GM19324 (cell line): Measurements from ENCODE around the gene TFF1.

ENCODE experiments used
- ATAC-seq: cut with Tn5 transposase; IDR thresholded peaks from one replicate; pipeline ENCODE4 v1.9.1; 2021; ENCODE audit warnings: mild to moderate bottlenecking, moderate library complexity; ENCODE audit not compliant: unreplicated experiment, low FRiP score

The TFF1 gene

DNA sequence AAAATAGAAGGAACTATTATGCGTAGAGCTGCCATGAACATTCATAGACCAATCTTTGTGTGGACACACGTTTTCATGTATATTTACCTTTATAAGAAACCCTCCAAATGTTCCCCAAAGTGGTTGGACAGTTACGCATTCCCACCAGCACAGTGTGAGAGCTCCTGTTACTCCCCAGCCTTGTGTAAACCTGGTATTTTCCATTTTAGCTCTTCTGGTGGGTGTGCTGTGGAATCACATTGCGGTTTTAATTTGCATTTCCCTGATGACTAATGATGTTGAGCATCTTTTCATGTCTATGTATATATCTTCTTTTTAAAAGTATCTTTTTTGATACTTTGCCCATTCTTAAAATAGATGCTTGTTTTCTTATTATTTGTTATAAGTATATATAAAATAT, 34.2 kb upstream of the TFF1 start:
- ATAC-seq = no peak

DNA sequence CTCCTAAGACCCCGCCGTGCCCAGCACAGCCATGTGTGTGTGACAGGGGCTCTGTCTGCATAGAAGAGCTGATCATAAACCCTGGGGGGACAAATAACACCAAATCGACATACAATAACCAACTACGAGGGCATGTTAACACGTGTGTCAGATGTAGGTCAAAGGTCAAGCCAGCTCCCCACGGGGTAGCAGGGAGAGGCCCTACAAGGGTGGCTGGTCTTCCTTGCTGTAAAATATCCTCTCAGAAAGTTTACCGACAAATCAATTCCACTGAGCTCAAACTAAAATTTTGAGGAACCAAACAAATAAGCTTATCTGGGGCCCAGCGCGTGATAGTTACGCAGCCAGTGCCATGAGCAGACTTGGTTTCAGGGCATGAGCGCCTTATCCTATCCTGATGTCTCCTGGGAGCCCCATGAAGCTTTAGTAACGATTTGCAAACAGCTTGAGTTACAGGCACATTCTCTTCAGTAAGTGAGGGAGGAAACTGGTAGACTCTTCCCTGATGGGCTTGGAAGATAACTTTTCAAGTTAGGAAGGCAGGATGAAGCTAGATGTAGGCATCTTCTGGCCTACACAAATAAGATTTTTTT, 32.2 kb upstream of the TFF1 start:
- no peak for ATAC-seq

DNA sequence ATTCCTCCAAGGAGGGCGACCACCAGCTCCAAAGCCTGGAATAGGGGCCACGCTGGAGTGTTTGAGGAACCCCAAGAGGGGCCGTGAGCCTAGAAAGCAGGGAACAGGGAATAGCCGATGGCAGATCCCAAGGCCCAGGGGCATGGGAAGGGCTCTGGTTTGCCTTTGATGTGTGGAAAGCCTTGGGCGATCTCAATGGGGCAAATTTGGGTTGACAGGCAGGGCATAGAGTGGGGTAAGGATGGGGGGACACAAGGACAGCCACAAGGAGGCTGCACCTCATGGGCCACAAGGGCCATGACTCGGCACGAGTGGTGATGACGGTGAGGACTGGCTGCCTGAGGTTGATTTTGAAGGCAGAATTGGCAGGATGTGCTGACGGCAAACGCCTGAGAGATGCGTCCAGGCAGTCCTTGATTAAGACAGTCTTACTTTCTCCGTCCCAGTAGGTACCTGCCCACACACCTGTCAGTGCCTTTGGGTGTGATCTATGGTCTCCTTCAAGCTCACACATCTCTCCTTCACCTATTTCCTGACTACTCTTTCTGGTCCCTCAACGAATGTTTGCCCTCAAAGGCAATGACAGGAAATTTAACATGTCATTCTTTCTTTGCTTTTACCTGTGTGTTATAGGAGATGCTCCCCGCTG, 31.5 kb upstream of the TFF1 start:
- ATAC-seq = no peak

GRCh38 chr21:42396799-42397745, 30.7 kb upstream of the TFF1 start:
- ATAC-seq = no peak

DNA sequence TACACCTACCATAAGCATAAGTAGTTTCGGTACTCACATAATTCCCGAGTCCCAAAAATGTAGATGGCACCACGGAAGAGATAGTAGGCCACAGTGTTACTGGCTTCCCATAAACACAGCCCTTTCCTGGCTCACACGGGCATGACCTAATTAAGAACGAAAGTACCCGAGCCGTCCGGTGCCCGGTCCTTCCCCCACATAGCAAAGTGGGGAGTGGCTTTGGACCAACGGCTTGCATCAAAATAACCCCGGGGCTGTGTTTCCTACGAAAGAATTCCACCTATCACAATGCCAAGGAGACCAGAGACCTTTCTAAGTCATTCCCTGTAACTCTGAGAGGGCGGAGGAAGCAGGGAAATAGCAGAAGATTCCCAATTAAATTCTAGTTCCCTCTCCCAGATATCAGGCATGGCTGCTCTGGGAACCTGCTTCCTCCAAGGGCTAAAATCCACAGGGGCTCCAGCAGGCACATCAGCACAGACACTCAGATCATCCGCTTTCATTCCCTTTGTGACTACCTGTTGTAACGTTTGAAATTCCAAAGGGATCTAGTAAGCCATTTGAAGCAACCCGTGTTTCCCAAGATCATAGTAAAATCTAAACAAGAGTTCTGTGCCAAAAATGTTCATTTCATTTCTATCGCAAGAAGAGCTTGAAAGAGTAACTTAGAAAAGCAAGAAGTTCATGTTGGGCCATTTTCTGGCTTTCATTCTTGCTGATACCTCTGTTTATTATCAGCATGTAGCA, 29.7 kb upstream of the TFF1 start, which contains the start of gene TMPRSS3:
Gene TMPRSS3 (minus strand): TSS at position 148 of the 747 bp plus-strand sequence. CDS start 635 bp downstream, outside the sequence.
- ATAC-seq = no peak

DNA sequence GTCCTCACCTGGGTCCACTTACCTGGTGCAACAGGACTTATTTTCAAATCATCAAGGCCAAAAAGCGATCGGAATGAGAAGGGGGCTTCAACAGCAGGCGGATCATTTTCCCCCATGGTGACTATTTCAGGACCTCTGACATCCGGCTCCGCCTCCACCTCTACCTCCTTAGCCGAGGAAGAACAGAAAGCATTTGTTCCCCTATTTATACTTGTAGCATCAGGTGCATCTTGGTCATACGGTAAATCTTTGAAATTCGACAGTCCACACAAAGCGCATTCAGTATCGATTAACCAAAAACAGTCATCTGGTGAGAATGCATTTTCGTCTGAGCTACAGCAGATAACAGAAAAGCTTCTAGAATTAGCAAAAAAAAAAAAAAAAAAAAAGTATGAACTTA, 29.0 kb upstream of the TFF1 start:
- no peak for ATAC-seq

DNA sequence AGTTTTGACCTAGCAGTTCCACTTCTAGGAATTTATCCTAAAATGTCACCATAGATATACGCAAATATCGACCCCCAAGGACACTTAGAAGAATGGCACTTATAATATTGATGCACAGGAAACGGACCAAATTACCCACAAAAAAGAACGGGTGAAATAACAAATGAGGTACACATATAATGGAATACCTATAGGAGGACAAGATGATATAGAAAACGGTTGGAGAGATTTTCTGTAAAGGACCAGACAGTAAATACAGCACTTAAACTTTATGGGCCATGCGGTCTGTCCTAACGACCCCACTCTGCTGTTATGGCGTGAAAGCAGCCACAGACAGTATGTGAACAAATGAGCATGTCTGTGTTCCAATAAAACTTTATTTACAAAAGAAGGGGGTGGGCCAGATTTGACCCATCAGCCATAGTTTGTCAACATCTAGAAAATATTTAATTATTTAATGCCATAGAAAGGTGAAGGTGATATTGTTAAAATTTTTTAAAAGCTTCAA, 27.2 kb upstream of the TFF1 start:
- no peak for ATAC-seq

DNA sequence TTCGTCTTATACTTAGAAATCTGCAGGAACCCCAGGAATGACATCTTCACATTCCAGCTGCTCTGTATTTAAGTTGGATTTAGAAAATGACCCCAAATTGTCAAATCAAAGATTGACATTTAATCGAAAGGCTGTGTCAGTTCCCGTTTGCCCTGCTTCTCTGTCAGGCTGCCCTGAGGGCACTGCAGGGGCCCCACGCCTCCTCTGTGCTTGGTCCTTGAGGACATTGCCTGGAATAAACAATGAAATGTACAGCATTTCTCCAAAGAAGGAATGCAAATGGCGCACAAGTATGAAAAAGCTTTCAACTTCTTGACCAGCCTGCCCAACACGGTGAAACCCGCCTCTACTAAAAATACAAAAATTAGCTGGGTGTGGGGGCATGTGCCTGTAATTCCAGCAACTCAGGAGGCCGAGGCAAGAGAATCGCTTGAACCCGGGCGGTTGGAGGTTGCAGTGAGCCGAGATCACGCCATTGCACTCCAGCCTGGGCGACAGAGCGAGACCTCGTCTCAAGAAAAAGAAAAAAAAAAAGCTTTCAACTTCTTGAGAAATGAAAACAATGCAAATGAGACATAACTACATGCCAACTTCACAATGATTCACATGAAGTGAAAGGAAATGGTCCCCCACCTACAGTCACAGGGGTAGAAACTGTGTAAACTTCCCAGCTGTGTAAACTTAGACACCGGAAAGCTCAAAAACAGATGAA, 26.6 kb upstream of the TFF1 start:
- ATAC-seq = no peak

- no peak for ATAC-seq
These were observed 25.0 kb upstream of the TFF1 start for GRCh38 chr21:42391297-42391696.

GRCh38 chr21:42390696-42391095, 24.4 kb upstream of the TFF1 start:
- ATAC-seq = no peak

- ATAC-seq = no peak
These were observed 23.9 kb upstream of the TFF1 start for GRCh38 chr21:42390193-42390592.

DNA sequence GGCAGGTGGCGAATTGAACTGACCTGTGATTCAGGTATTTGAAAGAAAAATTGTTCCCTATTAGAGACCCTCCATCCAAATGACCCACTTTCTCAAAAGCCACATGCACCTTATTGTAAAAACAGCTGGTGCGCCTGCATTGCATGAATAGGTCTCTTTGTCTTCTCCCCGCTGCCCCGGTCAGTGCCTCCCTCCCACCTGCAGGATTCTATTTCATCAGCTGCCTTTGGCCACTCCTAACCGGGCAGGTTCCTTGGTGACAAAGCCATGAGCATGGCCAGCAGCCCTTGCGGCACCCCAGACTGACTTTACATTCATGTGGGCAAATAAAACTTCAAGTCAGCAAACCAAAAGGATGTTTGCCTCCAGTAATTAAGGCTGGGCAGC, 23.1 kb upstream of the TFF1 start:
- ATAC-seq = no peak

DNA sequence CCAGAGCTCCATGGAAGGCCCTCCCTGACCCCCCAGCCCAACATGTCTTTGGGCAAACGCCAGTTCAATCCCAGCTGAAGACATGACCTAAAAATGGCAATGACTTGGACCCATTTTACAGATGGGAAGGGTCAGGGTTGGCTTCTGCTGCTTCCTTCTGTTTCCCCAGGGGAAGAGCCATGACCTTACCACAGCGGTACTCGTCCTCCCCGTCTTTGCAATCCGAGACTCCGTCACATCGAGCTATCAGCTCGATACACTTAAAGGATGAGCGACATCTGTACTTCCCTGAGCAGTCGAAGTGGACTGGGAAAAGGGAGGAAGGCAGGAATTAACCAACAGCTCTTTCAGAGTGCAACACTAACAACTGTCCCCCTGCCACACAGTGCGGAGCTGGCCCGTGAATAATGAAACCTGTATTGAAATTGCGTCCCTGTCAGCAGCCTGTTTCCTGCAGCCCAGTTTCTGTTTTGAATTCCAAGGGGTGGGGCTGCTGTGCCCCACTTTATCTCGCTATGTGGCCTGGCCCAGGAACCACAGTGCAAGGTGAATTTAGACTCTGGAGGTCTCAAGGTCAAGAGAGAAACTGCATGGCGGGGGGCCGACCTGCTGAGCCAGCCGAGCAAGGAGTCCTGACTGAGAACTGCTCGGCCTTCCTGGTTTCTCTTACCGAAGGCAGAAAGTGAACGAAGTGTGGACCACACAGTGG, 22.6 kb upstream of the TFF1 start:
- no peak for ATAC-seq

GRCh38 chr21:42387843-42388340, 21.6 kb upstream of the TFF1 start:
- ATAC-seq = no peak

DNA sequence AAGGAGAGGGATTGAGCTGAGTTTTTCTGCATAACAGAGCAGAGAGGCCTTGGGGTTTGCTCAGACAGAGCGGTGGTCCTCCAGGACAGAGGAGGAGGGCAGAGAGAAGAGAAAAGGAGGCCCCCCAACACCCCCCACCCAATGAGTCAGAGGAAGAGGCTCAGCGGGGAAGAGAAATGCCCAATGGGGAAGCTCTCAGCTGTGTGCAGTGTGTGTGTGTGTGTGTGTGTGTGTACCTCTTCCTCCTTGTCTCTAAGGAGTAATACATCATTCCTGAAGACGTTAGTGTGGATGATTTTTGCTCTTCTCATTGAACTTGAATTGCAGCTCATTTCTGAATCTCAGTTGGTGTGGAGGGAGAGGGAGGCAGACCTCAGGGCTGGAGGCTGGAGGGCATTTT, 20.8 kb upstream of the TFF1 start:
- no peak for ATAC-seq

DNA sequence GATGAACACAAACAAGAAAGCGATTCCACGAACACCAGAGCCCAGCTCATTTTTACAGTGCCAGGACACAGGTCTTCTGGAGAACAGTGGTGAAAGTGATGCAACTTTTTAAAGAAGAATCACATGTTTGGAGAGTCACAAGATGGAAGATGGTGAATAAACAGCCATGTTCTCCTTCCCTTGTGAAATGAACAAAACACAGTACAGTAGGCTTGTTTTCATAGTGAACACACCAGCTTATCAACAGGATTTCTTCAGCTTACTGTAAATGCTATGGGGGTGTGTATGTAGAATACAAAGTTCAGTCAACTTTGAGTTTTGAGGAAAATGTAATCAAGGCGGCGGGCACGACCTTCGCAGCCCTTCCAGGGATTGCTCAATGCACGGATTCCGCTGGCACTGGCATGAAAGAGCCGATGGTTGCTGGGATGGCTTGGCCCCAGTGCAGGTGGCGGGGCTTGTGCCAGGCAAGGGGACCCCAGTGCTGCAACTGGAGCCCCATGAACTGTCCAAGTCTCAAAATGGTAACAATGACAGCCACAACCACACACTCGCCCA, 19.8 kb upstream of the TFF1 start:
- no peak for ATAC-seq

DNA sequence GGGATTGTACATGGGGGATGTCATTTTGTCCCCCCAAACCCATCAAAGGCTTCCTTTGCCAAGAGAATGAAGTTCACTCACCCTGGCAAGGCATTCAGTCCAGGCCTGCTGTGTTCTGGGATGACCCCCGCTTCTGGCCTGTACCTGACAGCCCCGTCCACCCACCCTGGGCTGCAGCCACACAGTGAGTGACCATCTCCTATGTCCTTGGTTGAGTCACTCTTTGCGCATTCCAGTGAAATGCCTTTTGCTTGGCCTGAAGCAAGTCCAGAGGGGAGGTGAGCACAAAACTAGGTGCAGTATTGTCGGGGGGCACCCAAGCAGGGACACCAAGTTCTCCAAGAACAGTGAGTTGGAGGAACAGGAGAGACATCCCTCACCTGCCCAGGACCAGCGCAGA, 19.3 kb upstream of the TFF1 start:
- no peak for ATAC-seq

DNA sequence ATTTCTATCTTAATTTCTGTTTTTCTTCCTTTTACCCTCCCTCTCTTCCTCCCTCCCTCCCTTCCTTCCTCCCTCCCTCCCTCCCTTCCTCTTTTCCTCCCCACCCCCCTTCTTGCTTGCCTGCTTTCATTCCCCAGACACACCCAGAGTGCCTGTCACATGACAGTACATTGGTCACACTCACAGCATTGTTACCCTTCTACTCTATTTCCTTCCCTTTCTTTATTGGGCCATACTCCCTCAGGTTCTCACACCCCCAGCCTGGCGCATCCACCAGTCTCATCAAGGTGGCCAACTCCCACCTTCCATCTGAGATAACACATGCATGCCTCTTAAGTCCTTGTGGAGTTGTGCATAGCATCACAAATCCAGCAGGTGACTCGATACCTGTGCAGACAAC, 18.7 kb upstream of the TFF1 start:
- ATAC-seq = no peak
